Epithelial cell of proximal tubule (primary cell): Measurements from ENCODE around the gene DAPK2. TPM values are rescaled to one million over a fixed set of nuclear protein-coding genes. Genes with fewer than 3 reads are reported as not detected.

ENCODE experiments used
- DNase-seq: peaks from one replicate; pipeline ENCODE4 v3.0.0-alpha.2; 2011; ENCODE audit warnings: low read depth
- H3K4me3 ChIP-seq: 2 replicates; pipeline ENCODE4 v1.5.1; 2011; ENCODE audit warnings: low read depth, mild to moderate bottlenecking, low read length
- CTCF ChIP-seq: conservative IDR thresholded peaks from 2 replicates; pipeline ENCODE4 v1.5.1; 2012; ENCODE audit warnings: low read depth, mild to moderate bottlenecking, low read length
- total RNA-seq: library from RNA; depleted of rRNA; stranded (reverse); fragments of >200 nt; gene quantifications from 2 replicates; pipeline ENCODE4 v1.2.3, GENCODE V29; 2015

DAPK2 gene
- total RNA-seq, 1 donor from 2014 or later, result 7.3 TPM

GRCh38 chr15:64045101-64045435 lies 1.2 kb downstream of the DAPK2 start:
- no peak for TF ChIP-seq CTCF
- no peak for DNase-seq
- H3K4me3 ChIP-seq, result no peak overlapping the region

GRCh38 chr15:64044300-64045100 lies 1.8 kb downstream of the DAPK2 start:
- DNase-seq, result no peak
- H3K4me3 ChIP-seq, result no peak overlapping the region
- TF ChIP-seq CTCF, result no peak

GRCh38 chr15:64038878-64039610 lies 7.2 kb downstream of the DAPK2 start:
- H3K4me3 ChIP-seq, result no peak overlapping the region
- TF ChIP-seq CTCF, result no peak
- no peak for DNase-seq

- H3K4me3 ChIP-seq, result no peak overlapping the region
- TF ChIP-seq CTCF, result no peak
- no peak for DNase-seq
Measured at GRCh38 chr15:64037966-64038365, 8.3 kb downstream of the DAPK2 start.

- TF ChIP-seq CTCF, result no peak
- H3K4me3 ChIP-seq, result no peak overlapping the region
- DNase-seq, result no peak
Measured at GRCh38 chr15:64037116-64037515, 9.2 kb downstream of the DAPK2 start.

- no peak for DNase-seq
- no peak for TF ChIP-seq CTCF
Measured at GRCh38 chr15:64035525-64035924, 10.8 kb downstream of the DAPK2 start.

More at GRCh38 chr15:64035525-64035924, 10.8 kb downstream of the DAPK2 start:
- no peak overlapping the region for H3K4me3 ChIP-seq
